Measurements from ENCODE around the gene NCAM2. TPM values are rescaled to one million over a fixed set of nuclear protein-coding genes. Genes with fewer than 3 reads are reported as not detected.

NCAM2 gene
- total and polyA plus RNA-seq, 2 experiments from 2014 or later, result 0.36 to 0.83 TPM

- H3K36me3 ChIP-seq (ENCODE audit: insufficient read depth), result no peaks in the 10 kb centered on the region
- TF ChIP-seq REST (IDR thresholded peaks at IDR 0.05; ENCODE audit: unreplicated experiment) (no peak), ZNF462 (CRISPR knock-in tag; IDR thresholded peaks at IDR 0.05) (no peak), ETS1 (IDR thresholded peaks at IDR 0.05) (no peak)
- Mint-ChIP-seq H3K27me3 (ENCODE audit: insufficient read depth, low read depth, poor library complexity) (no peaks in the 10 kb centered on the region), H3K27ac (no peak overlapping the region), H3K9me3 (no peaks in the 10 kb centered on the region), H3K4me3 (no peak overlapping the region), H3K4me1 (no peaks in the 10 kb centered on the region), H3K36me3 (ENCODE audit: low read depth) (no peaks in the 10 kb centered on the region)
- H3K9me2 ChIP-seq (ENCODE audit: insufficient read depth), result no peaks in the 10 kb centered on the region
- no peak for ATAC-seq
- H2AFZ ChIP-seq, result no peak overlapping the region
- H3K4me3 ChIP-seq, result no peak overlapping the region
- DNase-seq (ENCODE audit: low spot score), result no peak
- no peaks in the 10 kb centered on the region for H3K27me3 ChIP-seq (ENCODE audit: insufficient read depth)
- no peaks in the 10 kb centered on the region for H3K4me1 ChIP-seq (ENCODE audit: insufficient read depth)
- no peaks in the 10 kb centered on the region for H3F3A ChIP-seq (replicated peaks; ENCODE audit: low read depth)
- no peaks in the 10 kb centered on the region for H3K79me2 ChIP-seq (replicated peaks; ENCODE audit: insufficient read depth)
- H4K20me1 ChIP-seq (replicated peaks; ENCODE audit: insufficient read depth), result no peaks in the 10 kb centered on the region
- H3K27ac ChIP-seq (ENCODE audit: low read depth), result no peak overlapping the region
- H3K4me2 ChIP-seq, result no peak overlapping the region
These were observed 116.3 kb downstream of the NCAM2 start for GRCh38 chr21:21114461-21114860.

Measured in GM23338 (cell line).